Coronary artery (tissue), 2 donors: ENCODE data around the gene SGCB.

Experiments used
- DNase-seq: peaks from one replicate; pipeline ENCODE4 v3.0.0-alpha.2; 2017; ENCODE audit warnings: low spot score
- H3K27ac ChIP-seq, 2 donors: fragments of 200-600 bp; sonication (generic); one replicate each; pipeline ENCODE4 v1.5.1; 2016 to 2019
- H3K4me3 ChIP-seq: fragments of 200-600 bp; sonication (generic); 2 replicates; pipeline ENCODE4 v1.5.1; 2016; ENCODE audit warnings: mild to moderate bottlenecking, moderate library complexity
- TF ChIP-seq, protein P1 (sequence below): fragments of 200-600 bp; sonication (generic); IDR thresholded peaks from one replicate; pipeline ENCODE4 v1.5.1; 2019; ENCODE audit warnings: antibody characterized with exemption

Gene SGCB

DNA sequence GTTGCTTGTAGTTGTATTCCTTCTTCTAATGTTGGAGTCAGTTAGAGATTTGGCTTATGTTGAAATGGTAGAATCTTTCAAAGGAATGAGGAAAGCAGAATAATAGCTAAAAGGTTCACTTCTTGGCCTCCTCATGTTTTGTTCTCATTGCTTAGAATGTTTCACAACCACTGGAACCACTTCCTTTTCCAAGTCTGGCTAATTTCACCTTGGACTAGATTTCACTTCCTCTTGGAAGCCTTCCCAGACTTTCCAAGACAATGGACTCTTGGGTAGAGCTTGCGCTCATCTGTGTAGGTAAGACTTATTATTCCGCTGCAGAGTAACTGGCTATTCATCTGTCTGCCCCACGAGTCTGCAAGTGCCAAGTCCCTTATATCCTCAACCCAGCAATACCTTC is 21.3 kb upstream of the SGCB start:
- no peak overlapping the region for H3K27ac ChIP-seq
- no peak for DNase-seq
- TF ChIP-seq, protein P1, sequence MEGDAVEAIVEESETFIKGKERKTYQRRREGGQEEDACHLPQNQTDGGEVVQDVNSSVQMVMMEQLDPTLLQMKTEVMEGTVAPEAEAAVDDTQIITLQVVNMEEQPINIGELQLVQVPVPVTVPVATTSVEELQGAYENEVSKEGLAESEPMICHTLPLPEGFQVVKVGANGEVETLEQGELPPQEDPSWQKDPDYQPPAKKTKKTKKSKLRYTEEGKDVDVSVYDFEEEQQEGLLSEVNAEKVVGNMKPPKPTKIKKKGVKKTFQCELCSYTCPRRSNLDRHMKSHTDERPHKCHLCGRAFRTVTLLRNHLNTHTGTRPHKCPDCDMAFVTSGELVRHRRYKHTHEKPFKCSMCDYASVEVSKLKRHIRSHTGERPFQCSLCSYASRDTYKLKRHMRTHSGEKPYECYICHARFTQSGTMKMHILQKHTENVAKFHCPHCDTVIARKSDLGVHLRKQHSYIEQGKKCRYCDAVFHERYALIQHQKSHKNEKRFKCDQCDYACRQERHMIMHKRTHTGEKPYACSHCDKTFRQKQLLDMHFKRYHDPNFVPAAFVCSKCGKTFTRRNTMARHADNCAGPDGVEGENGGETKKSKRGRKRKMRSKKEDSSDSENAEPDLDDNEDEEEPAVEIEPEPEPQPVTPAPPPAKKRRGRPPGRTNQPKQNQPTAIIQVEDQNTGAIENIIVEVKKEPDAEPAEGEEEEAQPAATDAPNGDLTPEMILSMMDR: no peak
- H3K4me3 ChIP-seq: no peak overlapping the region

DNA sequence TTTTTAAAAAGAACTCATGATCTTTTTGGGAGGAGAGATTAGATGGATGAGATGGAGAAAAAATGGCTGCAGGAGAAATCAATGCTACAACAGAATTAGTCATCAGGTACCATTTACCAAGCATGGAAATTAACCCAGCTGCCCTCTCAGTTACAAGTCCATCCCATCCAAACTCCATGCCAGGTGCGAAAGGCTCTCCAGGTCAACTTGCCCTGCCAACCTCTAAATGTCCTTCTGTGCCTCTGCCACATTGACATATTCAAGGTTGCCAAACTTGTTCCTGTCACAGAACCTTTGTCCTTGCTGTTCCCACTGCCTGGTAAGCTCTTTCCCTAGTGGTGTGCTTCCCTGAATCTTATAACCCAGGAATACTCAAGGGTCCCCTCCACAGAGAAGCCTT is 20.2 kb upstream of the SGCB start:
- TF ChIP-seq, protein P1: no peak
- Histone ChIP-seq H3K27ac (no peak overlapping the region), H3K4me3 (no peak overlapping the region)

DNA sequence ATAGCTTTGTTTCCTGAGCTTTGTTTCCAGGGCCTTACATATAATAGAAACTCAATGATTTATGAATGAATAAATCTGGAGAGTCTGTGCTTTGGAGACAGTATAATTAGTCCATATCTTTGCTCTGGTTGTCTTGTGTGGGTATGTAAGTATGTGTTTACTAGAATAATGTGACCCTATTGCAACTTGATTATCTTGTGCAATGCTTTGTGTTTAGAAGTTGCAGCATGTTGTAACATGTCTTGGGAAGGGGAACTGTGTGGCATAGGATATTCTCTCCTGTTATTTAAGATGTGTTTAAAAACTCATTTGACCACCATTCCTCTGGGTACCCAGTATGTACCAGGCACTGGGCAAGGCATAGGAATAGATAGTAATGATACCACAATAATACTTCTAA is 19.1 kb upstream of the SGCB start:
- Histone ChIP-seq H3K27ac (no peak overlapping the region), H3K4me3 (no peak overlapping the region)
- TF ChIP-seq, protein P1: no peak
- DNase-seq: no peak

More for the DNA sequence above, 20.2 kb upstream of the SGCB start:
- DNase-seq: no peak

- H3K27ac ChIP-seq: no peak overlapping the region
- H3K4me3 ChIP-seq: no peak overlapping the region
- DNase-seq: no peak
- TF ChIP-seq, protein P1: no peak
Observed at GRCh38 chr4:52054254-52054653, 16.2 kb upstream of the SGCB start.

- no peak for DNase-seq
- TF ChIP-seq, protein P1: no peak
- peak overlapping the region; percentile 74 for H3K4me3 ChIP-seq
- H3K27ac ChIP-seq: peak overlapping the region in 1 of 2 donors; percentile 61
Observed at GRCh38 chr4:52052475-52052780, 14.3 kb upstream of the SGCB start.

DNA sequence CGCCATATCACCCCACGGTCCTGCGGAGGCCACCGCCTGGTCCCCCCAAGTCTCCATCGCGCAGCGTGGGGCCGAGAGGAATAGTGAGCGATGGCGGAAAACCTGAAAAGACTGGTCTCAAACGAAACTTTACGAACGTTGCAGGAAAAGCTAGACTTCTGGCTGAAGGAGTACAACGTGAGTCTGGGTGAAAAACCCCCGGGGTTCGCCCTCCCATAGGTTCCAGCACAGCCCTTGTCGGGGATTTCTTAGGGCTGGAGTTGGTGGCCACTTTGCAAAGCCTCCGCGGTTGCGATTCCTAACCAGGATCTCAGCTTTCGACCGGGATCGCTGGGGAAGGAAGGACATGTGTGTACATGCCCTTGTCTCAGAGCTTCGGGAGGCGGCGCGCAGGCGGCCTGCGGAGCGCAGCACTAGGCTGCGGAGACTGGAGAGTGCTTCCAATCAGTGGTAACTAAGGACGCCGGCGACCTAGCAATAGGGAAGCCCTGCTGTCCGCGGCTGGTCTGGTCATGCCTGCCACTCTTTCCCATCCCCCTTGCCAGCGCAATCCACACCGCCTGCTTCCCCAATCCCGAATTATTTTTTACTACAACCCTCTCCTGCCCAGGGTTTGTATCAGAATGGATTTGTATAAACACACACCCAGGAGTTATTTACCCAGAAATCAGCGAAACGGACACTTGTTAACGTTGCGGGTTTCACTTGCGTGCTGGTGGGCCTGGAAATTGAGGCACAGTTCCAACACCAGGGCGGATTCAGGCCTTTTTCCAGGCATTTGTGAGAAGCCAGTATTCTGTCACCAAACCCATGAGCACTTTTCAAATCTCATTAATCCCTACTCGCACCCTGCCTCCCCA is 13.7 kb upstream of the SGCB start:
- peak overlapping the region; percentile 11 to 61 for H3K27ac ChIP-seq
- H3K4me3 ChIP-seq: peak overlapping the region; percentile 74
- DNase-seq: peak; percentile 77
- TF ChIP-seq, protein P1: no peak

DNA sequence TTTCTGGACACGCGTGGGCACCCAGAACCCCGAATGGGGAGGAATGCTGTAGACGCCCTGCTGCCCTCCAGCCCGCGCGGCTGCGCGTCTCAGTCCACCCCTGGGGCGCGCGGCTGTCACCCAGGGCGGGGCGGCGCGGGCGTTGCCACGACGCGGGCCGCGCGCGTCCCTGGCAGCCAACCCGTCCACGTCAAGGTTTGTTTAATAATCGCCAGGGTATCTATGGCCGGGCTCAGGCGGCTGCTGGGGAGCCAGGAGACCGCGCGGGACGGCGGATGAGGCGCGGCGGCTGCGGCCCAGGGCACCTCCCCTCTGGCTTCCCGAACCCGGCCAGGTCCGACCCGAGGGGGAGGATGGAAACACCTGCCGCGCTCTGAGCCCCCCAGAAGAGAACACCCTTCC is 13.1 kb upstream of the SGCB start, which contains the start of gene SPATA18:
Gene SPATA18 (plus strand): TSS at position 92 of the 402 bp plus-strand sequence. CDS start 401 bp downstream, outside the sequence.
- H3K4me3 ChIP-seq: peak within 1 kb of the TSS; percentile 74
- TF ChIP-seq, protein P1: no peak
- DNase-seq: no peak
- peak within 1 kb of the TSS; percentile 11 to 61 for H3K27ac ChIP-seq
